Bone marrow (tissue), 2 donors: Measurements from ENCODE around the gene KAT7.

Experiments used
- DNase-seq, 2 donors: peaks; one replicate each; lab custom pipeline; 2025; lab: John Stamatoyannopoulos, UW

Gene KAT7

DNA sequence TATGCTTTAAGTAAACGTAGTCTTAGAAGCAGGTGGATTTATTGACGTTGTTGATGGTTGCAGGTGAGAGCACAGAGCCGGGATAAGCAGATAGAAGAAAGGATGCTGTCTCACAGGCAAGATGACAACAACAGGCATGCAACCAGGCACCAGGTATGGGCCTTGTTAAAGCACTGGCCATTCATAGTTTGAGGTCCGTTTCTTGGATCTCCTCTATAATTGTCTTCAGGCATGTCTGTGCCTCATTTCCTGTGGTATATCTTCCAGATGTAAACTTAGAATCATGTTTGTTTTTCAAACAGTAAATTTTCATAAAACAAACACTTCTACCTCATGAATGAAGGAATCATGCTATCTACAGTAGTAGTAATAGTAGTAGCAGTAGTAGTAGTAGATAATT is 20.6 kb downstream of the KAT7 start:
- DNase-seq = no peak

GRCh38 chr17:49814781-49815529 is 26.5 kb downstream of the KAT7 start:
- DNase-seq = no peak

- DNase-seq = no peak
Measured at GRCh38 chr17:49815761-49816281, 27.3 kb downstream of the KAT7 start.

DNA sequence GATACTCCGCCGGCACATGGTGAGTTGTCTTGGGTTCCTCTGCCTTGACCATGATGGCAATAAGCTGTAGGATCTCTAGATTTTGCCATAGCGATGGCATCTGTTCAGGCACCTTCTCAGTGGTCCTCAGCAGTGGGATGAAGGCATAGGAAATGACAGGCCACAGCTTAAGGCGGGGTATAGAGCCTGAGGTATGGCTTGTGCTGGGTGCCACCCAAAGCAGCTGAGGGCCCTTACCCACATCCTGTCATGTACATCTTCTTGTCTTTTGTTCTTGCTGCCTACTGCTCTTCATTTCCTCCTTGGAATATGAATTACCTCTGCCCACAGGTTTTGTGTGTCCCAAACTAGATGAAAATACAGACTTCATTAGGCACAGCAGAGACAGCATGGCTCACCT is 29.5 kb downstream of the KAT7 start:
- no peak for DNase-seq

DNA sequence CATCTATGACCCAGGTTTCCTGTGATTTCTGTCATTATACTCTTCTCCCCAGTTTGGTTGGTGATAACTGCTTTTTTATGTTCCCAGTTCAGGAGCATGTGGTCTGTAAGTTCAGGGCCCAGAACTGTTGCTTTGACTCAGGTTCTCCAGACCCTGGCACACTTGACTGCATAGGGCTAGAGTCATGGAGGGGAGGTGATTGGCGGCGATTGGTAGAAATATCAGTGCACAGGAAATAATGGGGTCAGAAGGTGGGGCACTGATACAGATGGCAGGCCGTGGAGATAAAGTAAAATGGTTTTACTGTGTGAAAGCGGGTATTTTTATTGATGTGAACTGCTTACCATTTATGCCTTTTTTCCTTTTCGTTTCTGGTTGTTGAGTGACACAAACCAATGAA is 30.7 kb downstream of the KAT7 start:
- no peak for DNase-seq

GRCh38 chr17:49819651-49820050 is 31.2 kb downstream of the KAT7 start:
- DNase-seq = no peak

DNA sequence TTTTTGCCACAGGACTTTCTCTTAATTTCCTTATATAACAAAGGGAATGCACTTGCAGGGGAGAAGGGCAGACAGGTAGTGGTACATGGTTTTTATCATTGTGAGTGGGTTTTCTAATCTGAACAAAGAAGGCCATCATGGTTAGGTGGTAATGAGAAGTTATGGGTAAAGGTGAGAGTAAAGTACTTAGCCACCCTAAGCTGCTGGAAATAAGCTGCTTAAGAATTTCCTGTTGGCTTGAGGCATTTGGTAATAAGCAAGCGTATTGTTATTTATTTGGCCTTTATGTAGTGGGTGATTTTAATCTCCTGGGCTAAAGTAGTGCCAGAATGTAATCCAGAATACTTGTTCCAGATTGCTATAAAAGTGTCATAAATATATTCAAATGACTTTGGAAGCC is 32.3 kb downstream of the KAT7 start:
- no peak for DNase-seq

DNA sequence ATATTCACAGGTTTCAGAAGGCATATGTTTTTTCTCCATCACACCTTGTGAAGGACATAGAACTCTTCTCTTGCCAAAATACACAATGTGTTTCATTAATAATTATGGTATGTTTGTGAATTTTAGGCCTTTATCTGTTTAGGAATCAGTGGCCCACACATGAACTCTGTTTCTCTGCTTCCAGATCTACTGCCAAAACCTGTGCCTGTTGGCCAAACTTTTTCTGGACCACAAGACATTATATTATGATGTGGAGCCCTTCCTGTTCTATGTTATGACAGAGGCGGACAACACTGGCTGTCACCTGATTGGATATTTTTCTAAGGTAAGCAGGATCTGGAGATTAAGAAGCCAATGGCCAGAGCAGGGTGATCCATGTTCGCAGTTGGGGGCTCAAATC is 33.0 kb downstream of the KAT7 start:
- no peak for DNase-seq

GRCh38 chr17:49821916-49822315 is 33.4 kb downstream of the KAT7 start:
- no peak for DNase-seq

DNA sequence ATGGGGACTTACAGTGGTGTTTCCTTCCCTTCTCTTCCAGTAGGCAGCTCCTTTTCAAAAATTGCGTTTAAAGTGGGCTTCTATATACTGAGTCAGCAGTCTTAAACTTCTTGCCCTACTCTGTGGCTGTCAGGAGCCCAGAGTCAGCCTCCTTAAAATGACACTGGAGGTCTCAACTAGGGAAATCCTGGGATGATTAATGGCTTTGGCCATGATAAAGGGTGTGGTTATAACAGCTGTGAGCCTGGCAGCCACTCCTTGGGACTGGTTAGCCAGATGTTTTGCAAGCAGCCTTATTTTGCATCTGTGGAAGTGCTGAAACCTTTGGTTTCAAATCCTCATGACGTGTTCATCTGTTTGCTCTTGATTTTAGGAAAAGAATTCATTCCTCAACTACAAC is 34.3 kb downstream of the KAT7 start:
- DNase-seq = no peak

- DNase-seq = no peak
Measured at GRCh38 chr17:49823614-49824013, 35.1 kb downstream of the KAT7 start.

DNA sequence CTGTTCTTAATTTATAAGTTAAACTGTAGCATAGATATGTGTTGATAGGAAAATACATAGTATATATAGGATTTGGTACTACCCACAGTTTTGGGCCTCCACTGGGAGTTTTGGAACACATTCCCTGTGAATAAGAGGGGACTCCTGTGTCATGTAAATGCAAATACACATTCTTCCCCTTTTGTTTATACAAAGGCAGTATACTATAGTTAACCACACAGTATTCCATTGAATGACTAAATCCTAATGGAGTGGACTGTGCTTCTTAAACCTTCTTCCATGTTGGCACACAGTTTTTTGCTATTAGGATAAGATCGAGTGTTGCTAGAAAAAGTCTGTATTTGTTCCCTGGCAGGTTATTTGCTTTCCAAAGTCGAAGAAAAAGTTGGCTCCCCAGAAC is 37.2 kb downstream of the KAT7 start:
- no peak for DNase-seq

DNA sequence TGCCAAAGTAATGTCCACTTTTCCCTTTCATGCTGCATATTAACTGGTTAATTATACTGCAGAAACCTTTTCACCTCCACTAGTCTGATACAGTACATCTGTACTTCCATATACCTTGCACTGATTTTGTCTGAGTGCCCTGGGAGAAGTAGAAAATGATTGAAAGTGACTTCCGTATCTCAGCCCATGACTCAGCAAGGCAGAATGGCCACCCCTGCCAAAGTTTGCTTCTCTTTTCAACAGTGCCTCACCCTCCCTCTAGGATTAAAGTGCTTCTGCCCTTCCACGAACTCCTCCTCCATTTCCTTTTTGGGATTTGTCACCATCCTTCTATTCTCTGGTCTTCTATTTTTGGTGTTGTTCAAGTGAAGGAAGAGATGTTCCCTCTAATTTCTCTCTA is 39.8 kb downstream of the KAT7 start:
- DNase-seq = peak in 1 of 2 donors; percentile 60

GRCh38 chr17:49829026-49829425 is 40.5 kb downstream of the KAT7 start:
- DNase-seq = no peak

DNA sequence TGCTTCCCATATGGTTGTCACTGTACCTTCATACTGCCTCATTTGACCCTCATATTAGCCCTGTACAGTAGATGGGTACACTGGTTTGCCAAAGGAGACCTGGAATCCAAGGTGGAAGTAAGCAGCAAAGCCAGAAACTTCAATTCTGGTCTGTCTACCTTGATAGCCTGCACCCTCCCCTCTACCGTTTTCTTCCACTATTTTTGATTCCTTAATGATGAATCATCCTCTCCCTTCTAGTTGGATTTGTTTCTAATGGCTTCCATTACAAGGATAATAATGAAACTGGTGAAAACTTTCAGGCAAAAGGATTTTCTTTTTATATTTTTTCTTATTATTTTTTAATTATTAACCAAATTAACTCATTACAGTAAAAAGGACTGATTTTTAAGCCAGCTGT is 42.1 kb downstream of the KAT7 start:
- no peak for DNase-seq

DNA sequence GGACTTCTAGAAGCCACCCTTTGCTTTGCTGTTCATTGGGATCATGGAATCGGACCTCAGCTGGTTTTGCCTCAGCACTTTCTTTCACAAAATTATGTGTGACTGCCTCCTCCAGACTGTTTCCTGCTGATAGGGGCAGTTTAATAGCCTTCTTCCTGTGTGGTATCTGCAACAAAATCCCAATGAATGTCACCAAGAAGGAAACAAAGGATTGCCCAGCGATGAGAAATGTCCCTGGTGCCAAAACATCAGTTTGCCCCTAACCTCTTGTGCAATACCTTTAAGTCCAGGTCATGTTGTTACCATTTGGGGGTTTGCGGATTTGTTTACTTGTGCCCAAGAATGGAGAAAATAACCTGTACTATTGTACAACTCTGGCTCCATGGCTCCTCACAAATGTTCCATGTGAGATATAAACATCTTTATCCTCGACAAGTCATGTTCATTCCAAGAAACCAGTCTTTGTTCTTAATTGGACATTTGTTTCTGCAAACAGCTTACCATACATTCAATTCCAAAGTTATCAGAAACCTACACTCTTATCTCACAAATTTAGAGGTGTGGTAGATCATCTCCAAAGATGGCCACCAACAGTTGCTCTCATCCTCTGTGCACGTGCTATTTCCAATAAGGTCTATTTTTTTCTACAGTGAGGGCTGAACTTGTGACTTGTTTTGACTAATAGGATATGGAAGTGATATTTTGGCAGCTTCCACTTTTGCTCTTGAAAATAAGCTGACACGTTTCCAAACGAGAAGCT is 44.5 kb downstream of the KAT7 start:
- DNase-seq = peak in 1 of 2 donors; percentile 47

GRCh38 chr17:49834118-49834743 is 45.8 kb downstream of the KAT7 start:
- DNase-seq = no peak

DNA sequence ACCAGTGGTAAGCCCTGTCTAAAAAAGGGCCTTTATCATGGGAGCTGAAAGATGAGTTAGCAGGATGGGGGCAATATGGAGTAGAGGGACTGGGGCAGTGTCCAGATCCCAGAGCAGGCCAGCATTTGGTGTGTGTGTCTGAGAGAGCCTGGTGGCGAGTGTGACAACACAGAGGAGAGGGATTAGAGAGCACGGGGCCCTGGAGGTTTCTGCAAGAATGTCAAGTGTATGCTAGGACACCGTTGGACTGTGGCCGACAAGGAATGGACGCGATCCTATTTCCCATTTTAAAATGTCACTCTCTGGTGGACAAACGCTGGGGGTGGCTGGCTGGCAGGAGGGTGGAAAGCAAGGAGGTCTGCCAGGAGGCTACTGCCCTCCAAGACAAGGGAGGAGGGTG is 47.0 kb downstream of the KAT7 start:
- DNase-seq = no peak

- no peak for DNase-seq
Measured at GRCh38 chr17:49836111-49837030, 47.9 kb downstream of the KAT7 start.

DNA sequence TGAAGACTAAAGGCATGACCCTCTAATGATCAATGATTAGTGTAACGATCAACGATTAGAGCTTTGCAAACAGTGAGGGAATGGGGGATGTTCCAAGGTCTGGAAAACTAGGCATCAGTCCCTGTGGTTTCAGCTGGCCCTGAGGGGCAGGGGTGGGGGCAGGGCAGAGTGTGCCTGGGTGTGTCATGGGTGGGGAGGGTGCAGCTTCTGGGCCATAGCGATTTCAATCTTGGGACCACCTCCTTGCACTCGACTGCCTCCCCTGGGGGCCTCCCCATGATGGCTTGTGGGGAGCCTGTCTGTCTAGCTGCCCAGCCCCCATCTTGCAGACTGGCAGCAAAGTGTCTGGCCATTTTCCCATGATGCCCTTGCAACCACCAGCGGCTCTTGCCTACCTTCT is 51.0 kb downstream of the KAT7 start:
- DNase-seq = no peak

DNA sequence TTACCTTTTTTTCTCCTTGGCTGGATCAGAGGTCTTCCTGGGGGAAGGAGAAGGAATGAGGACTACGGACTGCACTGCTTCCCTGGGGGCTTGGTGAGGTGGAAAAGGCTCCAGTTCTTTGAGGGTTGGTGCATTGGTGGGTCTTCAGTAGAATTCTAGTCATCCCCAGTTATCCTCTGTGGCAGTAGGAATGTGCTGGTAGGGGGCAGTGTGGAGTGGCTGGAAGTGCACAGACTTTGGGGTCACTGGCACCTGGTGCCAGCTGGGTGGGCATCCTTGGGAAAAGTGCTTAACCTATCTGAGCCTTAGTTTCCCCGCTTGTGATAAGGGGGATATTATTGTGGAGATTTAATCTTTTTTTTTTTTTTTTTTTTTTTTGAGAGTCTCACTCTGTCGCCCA is 53.1 kb downstream of the KAT7 start:
- no peak for DNase-seq

GRCh38 chr17:49842371-49842770 is 53.9 kb downstream of the KAT7 start:
- no peak for DNase-seq
